Thyroid gland (tissue), 4 donors: ENCODE measurements around the gene GPRASP2.

Experiments
- POLR2A ChIP-seq, 2 donors: fragments of 450-650 bp; IDR thresholded peaks; one replicate each; pipeline ENCODE4 v1.6.1; 2017; ENCODE audit warnings: antibody characterized with exemption in 2 of 2, mild to moderate bottlenecking in 2 of 2, moderate library complexity in 1 of 2
- TF ChIP-seq, protein P1 (sequence below), 6 experiments: fragments of 200-600 bp in 3 of 6; fragments of 450-650 bp in 3 of 6; sonication (generic) in 3 of 6; IDR thresholded peaks; one replicate each; pipeline ENCODE4 v1.5.1; 2016 to 2019; ENCODE audit warnings: antibody characterized with exemption in 6 of 6, mild to moderate bottlenecking in 2 of 6, inconsistent platforms in 1 of 6, moderate library complexity in 1 of 6

DNA sequence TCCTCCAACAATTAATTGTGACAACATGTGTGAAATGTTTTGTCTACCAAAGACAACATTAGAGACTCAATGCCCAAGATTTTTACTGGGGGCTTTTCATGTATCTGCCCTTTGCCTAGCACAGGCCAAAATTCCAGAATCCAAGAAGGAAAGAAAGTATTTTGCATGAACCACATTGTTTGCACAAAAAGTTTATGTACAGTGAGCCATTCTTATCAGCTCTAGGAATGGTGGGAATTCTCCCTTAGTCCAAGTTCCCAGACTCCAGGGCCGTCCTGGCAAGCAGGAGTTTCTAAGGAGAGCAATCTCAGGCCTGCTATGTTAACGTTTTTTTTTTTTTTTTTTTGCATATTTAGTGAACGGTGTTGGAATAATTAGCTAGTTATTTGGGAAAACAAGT lies 39.4 kb upstream of the GPRASP2 start:
- TF ChIP-seq, protein P1, sequence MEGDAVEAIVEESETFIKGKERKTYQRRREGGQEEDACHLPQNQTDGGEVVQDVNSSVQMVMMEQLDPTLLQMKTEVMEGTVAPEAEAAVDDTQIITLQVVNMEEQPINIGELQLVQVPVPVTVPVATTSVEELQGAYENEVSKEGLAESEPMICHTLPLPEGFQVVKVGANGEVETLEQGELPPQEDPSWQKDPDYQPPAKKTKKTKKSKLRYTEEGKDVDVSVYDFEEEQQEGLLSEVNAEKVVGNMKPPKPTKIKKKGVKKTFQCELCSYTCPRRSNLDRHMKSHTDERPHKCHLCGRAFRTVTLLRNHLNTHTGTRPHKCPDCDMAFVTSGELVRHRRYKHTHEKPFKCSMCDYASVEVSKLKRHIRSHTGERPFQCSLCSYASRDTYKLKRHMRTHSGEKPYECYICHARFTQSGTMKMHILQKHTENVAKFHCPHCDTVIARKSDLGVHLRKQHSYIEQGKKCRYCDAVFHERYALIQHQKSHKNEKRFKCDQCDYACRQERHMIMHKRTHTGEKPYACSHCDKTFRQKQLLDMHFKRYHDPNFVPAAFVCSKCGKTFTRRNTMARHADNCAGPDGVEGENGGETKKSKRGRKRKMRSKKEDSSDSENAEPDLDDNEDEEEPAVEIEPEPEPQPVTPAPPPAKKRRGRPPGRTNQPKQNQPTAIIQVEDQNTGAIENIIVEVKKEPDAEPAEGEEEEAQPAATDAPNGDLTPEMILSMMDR (IDR thresholded peaks at IDR 0.05), result no peak
- TF ChIP-seq POLR2A (IDR thresholded peaks at IDR 0.05), result no peak
